ENCODE measurements around the gene TMEM178A. TPM values are rescaled to one million over a fixed set of nuclear protein-coding genes. Genes with fewer than 3 reads are reported as not detected.

TMEM178A gene
- total RNA-seq, 1 experiment from 2014 or later, result 0.50 TPM

DNA sequence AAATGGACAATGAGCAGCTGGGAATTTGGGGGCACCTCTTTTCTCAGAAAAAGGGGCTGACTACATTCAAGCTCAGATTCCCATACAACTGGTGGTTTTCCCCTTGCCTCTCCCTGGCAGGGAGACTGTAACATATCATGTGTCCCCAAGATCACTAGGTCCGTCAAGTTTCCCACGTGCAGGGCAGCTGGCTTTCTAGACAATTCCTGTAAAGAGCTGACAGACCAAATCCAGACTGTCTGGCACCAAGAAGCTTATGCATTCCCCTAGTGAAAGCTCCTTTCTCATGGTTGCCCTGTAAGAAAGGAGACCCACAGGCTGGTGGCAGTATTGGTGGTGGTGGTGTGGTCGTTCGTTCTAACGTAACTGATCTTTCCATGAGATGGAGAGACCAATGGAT lies 64.6 kb downstream of the TMEM178A start:
- DNase-seq, result no peak
- peaks cover 4% of the 10 kb centered on the region for H3K27me3 Mint-ChIP-seq (ENCODE audit: unreplicated experiment)
- intact Hi-C loops (cut with micrococcal nuclease; ENCODE audit: unreplicated experiment), result loop anchor here (5.0 kb wide), 1 partner anchor 138 kb away; no protein-coding TSS in a partner anchor
- BruUV-seq (replicated peaks), result no TSS peak
- TF ChIP-seq, protein P1, sequence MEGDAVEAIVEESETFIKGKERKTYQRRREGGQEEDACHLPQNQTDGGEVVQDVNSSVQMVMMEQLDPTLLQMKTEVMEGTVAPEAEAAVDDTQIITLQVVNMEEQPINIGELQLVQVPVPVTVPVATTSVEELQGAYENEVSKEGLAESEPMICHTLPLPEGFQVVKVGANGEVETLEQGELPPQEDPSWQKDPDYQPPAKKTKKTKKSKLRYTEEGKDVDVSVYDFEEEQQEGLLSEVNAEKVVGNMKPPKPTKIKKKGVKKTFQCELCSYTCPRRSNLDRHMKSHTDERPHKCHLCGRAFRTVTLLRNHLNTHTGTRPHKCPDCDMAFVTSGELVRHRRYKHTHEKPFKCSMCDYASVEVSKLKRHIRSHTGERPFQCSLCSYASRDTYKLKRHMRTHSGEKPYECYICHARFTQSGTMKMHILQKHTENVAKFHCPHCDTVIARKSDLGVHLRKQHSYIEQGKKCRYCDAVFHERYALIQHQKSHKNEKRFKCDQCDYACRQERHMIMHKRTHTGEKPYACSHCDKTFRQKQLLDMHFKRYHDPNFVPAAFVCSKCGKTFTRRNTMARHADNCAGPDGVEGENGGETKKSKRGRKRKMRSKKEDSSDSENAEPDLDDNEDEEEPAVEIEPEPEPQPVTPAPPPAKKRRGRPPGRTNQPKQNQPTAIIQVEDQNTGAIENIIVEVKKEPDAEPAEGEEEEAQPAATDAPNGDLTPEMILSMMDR (IDR thresholded peaks at IDR 0.05; ENCODE audit: unreplicated experiment), result no peak
- H3K27ac Mint-ChIP-seq (ENCODE audit: unreplicated experiment), result no peak overlapping the region
- no peaks in the 10 kb centered on the region for H3K4me1 Mint-ChIP-seq (ENCODE audit: low read depth, unreplicated experiment)
- H3K4me3 Mint-ChIP-seq (ENCODE audit: low read depth, unreplicated experiment), result no peak overlapping the region
- no peaks in the 10 kb centered on the region for H3K36me3 Mint-ChIP-seq (ENCODE audit: insufficient read depth, unreplicated experiment)
- H3K9me3 Mint-ChIP-seq (ENCODE audit: low read depth, unreplicated experiment), result no peaks in the 10 kb centered on the region
- CTCF ChIA-PET, result interaction anchor here (0.6 to 3.3 kb wide), 6 partner anchors 15 to 500 kb away, joined by 3 to 20 read pairs (median 4); no protein-coding TSS in a partner anchor

DNA sequence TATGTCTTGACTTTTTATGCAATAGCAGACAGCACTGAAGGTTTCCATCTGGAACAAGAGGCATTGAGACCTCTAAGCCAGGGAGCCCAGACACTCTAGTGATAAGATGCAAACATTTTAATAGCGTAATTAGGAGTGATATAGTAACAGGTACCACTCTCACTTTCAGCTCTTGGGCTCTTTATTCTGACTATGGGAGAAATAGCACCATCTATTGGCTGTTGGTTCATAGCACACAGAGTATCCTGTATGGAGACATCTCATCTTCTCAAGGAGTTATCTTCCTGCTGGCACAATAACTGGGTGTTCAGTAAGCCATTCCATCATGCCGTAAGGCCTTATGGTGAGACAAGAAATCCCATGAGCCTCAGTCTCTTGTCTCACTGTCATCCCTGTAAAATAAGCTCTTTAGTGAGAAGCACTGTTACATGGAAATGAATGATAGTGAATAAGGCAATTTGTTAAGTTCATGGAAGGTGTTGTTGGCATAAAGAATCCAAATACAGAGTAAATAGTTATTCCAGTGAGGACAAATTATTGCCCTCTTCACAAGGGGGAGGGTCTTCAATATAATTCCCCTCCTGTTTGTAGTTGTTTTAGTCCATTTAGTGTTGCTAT lies 65.1 kb downstream of the TMEM178A start:
- Mint-ChIP-seq H3K27ac (ENCODE audit: unreplicated experiment) (no peak overlapping the region), H3K9me3 (ENCODE audit: low read depth, unreplicated experiment) (no peaks in the 10 kb centered on the region), H3K36me3 (ENCODE audit: insufficient read depth, unreplicated experiment) (no peaks in the 10 kb centered on the region), H3K4me3 (ENCODE audit: low read depth, unreplicated experiment) (no peak overlapping the region), H3K4me1 (ENCODE audit: low read depth, unreplicated experiment) (no peaks in the 10 kb centered on the region), H3K27me3 (ENCODE audit: unreplicated experiment) (no peaks in the 10 kb centered on the region)
- intact Hi-C loops (cut with micrococcal nuclease; ENCODE audit: unreplicated experiment), result loop anchor here (5.0 kb wide), 1 partner anchor 138 kb away; no protein-coding TSS in a partner anchor
- no TSS peak for BruUV-seq (replicated peaks)
- CTCF ChIA-PET, result interaction anchor here (0.6 to 3.3 kb wide), 6 partner anchors 15 to 501 kb away, joined by 3 to 20 read pairs (median 4); no protein-coding TSS in a partner anchor
- TF ChIP-seq, protein P1 (IDR thresholded peaks at IDR 0.05; ENCODE audit: unreplicated experiment), result peak; percentile 37
- no peak for DNase-seq

DNA sequence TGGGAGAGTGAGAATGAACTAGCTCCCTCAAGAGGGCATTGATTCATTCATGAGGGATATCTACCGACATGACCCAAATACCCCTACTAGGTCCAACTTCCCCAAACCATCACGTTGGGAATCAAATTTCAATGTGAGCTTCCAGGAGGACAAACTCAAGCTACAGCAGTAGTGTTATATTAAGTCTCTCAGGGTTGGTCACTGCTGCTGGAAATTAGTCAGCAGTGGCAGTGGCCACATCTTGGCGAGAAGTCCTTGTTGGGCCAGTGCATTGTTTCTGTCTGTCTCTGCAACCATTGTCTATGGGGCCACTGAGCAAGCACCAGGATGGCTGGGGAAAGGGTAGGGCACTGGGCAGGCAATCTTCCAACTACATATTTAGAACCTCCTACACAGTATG lies 65.8 kb downstream of the TMEM178A start:
- H3K27me3 Mint-ChIP-seq (ENCODE audit: unreplicated experiment), result no peaks in the 10 kb centered on the region
- H3K27ac Mint-ChIP-seq (ENCODE audit: unreplicated experiment), result no peak overlapping the region
- no peak overlapping the region for H3K4me3 Mint-ChIP-seq (ENCODE audit: low read depth, unreplicated experiment)
- no peaks in the 10 kb centered on the region for H3K36me3 Mint-ChIP-seq (ENCODE audit: insufficient read depth, unreplicated experiment)
- no TSS peak for BruUV-seq (replicated peaks)
- intact Hi-C loops (cut with micrococcal nuclease; ENCODE audit: unreplicated experiment), result loop anchor here (5.0 kb wide), 1 partner anchor 139 kb away; no protein-coding TSS in a partner anchor
- H3K9me3 Mint-ChIP-seq (ENCODE audit: low read depth, unreplicated experiment), result no peaks in the 10 kb centered on the region
- CTCF ChIA-PET, result interaction anchor here (3.3 kb wide), 1 partner anchor 138 kb away, joined by 20 read pairs; no protein-coding TSS in a partner anchor
- no peak for DNase-seq
- no peaks in the 10 kb centered on the region for H3K4me1 Mint-ChIP-seq (ENCODE audit: low read depth, unreplicated experiment)
- TF ChIP-seq, protein P1 (IDR thresholded peaks at IDR 0.05; ENCODE audit: unreplicated experiment), result no peak

DNA sequence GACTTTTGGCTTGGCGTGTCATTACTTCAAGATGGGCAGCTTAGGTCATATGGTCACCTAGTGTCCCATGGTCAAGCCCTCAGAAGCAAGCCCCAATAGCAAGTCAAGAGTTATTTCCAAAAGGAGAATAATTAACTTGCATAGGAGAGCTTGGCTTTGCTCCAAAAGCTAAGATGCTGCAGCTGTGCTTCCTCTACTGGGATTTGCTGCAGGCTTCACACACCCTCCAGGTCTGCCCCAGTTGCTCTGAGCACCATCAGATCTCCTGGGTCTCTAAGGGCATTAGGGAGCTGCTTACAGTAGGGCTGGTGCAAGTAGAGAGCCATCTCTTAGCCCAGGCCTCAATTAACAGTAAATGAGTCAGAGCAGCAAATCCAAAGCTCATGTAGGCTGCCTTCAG lies 66.8 kb downstream of the TMEM178A start:
- intact Hi-C loops (cut with micrococcal nuclease; ENCODE audit: unreplicated experiment), result loop anchor here (5.0 kb wide), 1 partner anchor 140 kb away; no protein-coding TSS in a partner anchor
- no peaks in the 10 kb centered on the region for H3K36me3 Mint-ChIP-seq (ENCODE audit: insufficient read depth, unreplicated experiment)
- TF ChIP-seq, protein P1 (IDR thresholded peaks at IDR 0.05; ENCODE audit: unreplicated experiment), result no peak
- H3K27me3 Mint-ChIP-seq (ENCODE audit: unreplicated experiment), result no peaks in the 10 kb centered on the region
- no peak overlapping the region for H3K27ac Mint-ChIP-seq (ENCODE audit: unreplicated experiment)
- DNase-seq, result no peak
- no peaks in the 10 kb centered on the region for H3K4me1 Mint-ChIP-seq (ENCODE audit: low read depth, unreplicated experiment)
- H3K9me3 Mint-ChIP-seq (ENCODE audit: low read depth, unreplicated experiment), result no peaks in the 10 kb centered on the region
- H3K4me3 Mint-ChIP-seq (ENCODE audit: low read depth, unreplicated experiment), result no peak overlapping the region
- CTCF ChIA-PET, result no interaction called here
- BruUV-seq (replicated peaks), result no TSS peak

All from Calu3 (cell line).